HepG2 (cell line): ENCODE measurements around the gene SETD2. TPM values are rescaled to one million over a fixed set of nuclear protein-coding genes. Genes with fewer than 3 reads are reported as not detected.
A peak's percentile ranks its signal among the peaks of the same experiment; 100 is the strongest.

Source experiments
- ERF ChIP-seq: IDR thresholded peaks from 2 replicates; pipeline ENCODE4 v1.6.1; 2018; ENCODE audit warnings: missing biosample characterization, missing genetic modification reagents
- HNRNPUL1 ChIP-seq: fragments of 200-400 bp; formaldehyde crosslinking; IDR thresholded peaks from 2 replicates; pipeline ENCODE4 v1.6.1; 2017; ENCODE audit warnings: low read depth, mild to moderate bottlenecking, low read length, moderate library complexity
- HOXA3 ChIP-seq: sonication (generic); formaldehyde crosslinking; IDR thresholded peaks from 2 replicates; pipeline ENCODE4 v1.5.0; 2020; ENCODE audit warnings: missing genetic modification reagents
- HOXA9 ChIP-seq: sonication (generic); formaldehyde crosslinking; IDR thresholded peaks from 2 replicates; pipeline ENCODE4 v1.8.1; 2022; ENCODE audit warnings: missing genetic modification reagents, mild to moderate bottlenecking, moderate library complexity, borderline replicate concordance
- NCOA5 ChIP-seq: sonication (generic); formaldehyde crosslinking; IDR thresholded peaks from 2 replicates; pipeline ENCODE4 v1.4.0; 2020; ENCODE audit warnings: missing genetic modification reagents
- SMAD3 ChIP-seq: sonication (generic); formaldehyde crosslinking; IDR thresholded peaks from 2 replicates; pipeline ENCODE4 v1.4.0; 2020; ENCODE audit warnings: missing genetic modification reagents
- SP5 ChIP-seq: IDR thresholded peaks from 2 replicates; pipeline ENCODE4 v1.6.1; 2016; ENCODE audit warnings: low read depth, borderline replicate concordance
- TBL1XR1 ChIP-seq: fragments of 150-350 bp; IDR thresholded peaks from 2 replicates; pipeline ENCODE4 v1.6.1; 2014; ENCODE audit warnings: borderline replicate concordance, low read length; ENCODE audit not compliant: partially characterized antibody
- TRAFD1 ChIP-seq: sonication (generic); formaldehyde crosslinking; IDR thresholded peaks from 2 replicates; pipeline ENCODE4 v1.5.1; 2020; ENCODE audit warnings: missing genetic modification reagents, mild to moderate bottlenecking, borderline replicate concordance
- ZBTB10 ChIP-seq: sonication (generic); formaldehyde crosslinking; IDR thresholded peaks from 2 replicates; pipeline ENCODE4 v1.4.0; 2020; ENCODE audit warnings: missing genetic modification reagents, borderline replicate concordance
- ZNF550 ChIP-seq: sonication (generic); formaldehyde crosslinking; IDR thresholded peaks from 2 replicates; pipeline ENCODE4 v1.4.0; 2020; ENCODE audit warnings: mild to moderate bottlenecking, missing genetic modification reagents, borderline replicate concordance
- ZNF724P ChIP-seq: sonication (generic); formaldehyde crosslinking; IDR thresholded peaks from 2 replicates; pipeline ENCODE4 v1.8.0; 2022; ENCODE audit warnings: missing genetic modification reagents, borderline replicate concordance
- polyA plus RNA-seq, 8 experiments: library from polyadenylated mRNA; depleted of rRNA in 3 of 8; stranded (reverse) in 7 of 8; unstranded in 1 of 8; fragments of >200 nt; fragmentation: Illumina TruSeq in 4 of 8; extraction: Trizol in 4 of 8; gene quantifications; 2 replicates each; pipeline versions ENCODE4 v1.2.1 to v1.2.3, GENCODE V29; 2011 to 2016; ENCODE audit warnings: low read depth in 4 of 8, missing spikeins in 1 of 8, mixed read lengths in 1 of 8; ENCODE audit not compliant: insufficient read depth in 1 of 8
- total RNA-seq, 5 experiments: library from RNA; depleted of rRNA; stranded (reverse); fragments of >200 nt; fragmentation: Illumina TruSeq; extraction: Trizol; gene quantifications; 2 replicates each; pipeline ENCODE4 v1.2.3, GENCODE V29; 2016; ENCODE audit warnings: low read depth in 1 of 5
- TF ChIP-seq, protein P1 (sequence below): sonication (generic); formaldehyde crosslinking; IDR thresholded peaks from 2 replicates; pipeline ENCODE4 v1.4.0; 2020; ENCODE audit warnings: mild to moderate bottlenecking, missing genetic modification reagents
- TF ChIP-seq, protein P2 (sequence below): sonication (generic); formaldehyde crosslinking; IDR thresholded peaks from 2 replicates; pipeline ENCODE4 v1.4.0; 2020; ENCODE audit warnings: missing genetic modification reagents
- TF ChIP-seq, protein P3 (sequence below): sonication (generic); formaldehyde crosslinking; IDR thresholded peaks from 2 replicates; pipeline ENCODE4 v1.4.0; 2020; ENCODE audit warnings: missing genetic modification reagents

SETD2 gene
- total and polyA plus RNA-seq, 2 of the 13 experiments (the other 11 are each of a cell fraction or from before 2014, with no cell fraction given) = 14.2 to 24.2 TPM

DNA sequence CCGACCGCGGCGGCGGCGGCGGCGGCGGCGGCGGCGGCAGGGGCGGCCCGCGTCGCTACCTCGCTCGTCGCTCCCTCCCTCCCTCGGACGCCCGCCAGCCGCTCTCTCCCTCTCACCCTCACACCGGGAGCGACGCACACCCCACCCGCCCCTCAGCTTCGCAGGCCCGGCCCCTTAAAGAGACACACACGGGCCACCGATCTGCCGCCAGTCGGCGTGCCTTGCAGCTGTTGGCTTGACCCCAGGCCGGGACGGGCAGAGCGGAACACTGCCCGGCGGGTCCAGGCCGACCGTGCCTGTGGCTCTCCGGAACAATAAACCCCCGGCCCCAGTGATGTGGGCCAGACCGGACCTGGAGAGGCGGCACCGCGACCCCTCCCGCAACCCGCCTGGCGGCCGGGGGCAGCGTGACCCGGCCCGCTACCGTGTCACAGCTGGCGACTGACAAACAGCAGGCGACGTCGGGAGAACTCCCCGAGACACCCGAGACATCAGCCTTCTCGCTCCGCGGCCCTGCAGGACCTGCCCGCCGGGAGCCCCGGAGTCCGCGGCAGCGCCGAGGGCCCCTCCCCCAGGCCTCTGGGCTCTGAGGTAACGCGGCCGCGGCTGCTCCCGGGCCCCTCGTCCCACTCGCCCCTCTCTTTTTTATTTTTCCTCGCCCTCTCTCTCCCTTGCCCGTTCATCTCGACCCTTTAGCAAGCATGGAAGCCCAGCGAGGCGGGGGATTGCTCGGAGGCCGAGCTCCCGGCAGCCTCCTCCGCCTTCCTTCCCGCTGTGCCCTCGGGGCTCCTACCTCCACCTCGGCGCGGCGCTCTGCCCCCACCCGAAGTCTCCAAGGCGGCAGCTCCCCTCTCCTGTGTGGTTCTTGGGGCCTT lies at the start of gene SETD2 (continued):
- peak; percentile 48; the same call in 1 of the 2 replicates for TF ChIP-seq ZBTB10 (CRISPR knock-in tag)
- TF ChIP-seq HNRNPUL1 = peak; percentile 57; the same call in 1 of the 2 replicates
- peak; percentile 36; the same call in 1 of the 2 replicates for TF ChIP-seq ZNF724P (CRISPR knock-in tag)
- TF ChIP-seq HOXA9 (CRISPR knock-in tag) = no peak; the same call in 1 of the 2 replicates
- TF ChIP-seq, protein P1, sequence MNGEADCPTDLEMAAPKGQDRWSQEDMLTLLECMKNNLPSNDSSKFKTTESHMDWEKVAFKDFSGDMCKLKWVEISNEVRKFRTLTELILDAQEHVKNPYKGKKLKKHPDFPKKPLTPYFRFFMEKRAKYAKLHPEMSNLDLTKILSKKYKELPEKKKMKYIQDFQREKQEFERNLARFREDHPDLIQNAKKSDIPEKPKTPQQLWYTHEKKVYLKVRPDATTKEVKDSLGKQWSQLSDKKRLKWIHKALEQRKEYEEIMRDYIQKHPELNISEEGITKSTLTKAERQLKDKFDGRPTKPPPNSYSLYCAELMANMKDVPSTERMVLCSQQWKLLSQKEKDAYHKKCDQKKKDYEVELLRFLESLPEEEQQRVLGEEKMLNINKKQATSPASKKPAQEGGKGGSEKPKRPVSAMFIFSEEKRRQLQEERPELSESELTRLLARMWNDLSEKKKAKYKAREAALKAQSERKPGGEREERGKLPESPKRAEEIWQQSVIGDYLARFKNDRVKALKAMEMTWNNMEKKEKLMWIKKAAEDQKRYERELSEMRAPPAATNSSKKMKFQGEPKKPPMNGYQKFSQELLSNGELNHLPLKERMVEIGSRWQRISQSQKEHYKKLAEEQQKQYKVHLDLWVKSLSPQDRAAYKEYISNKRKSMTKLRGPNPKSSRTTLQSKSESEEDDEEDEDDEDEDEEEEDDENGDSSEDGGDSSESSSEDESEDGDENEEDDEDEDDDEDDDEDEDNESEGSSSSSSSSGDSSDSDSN (CRISPR knock-in tag) = peak; percentile 97
- peak; percentile 79; the same call in 1 of the 2 replicates for TF ChIP-seq HOXA3
- TF ChIP-seq, protein P2, sequence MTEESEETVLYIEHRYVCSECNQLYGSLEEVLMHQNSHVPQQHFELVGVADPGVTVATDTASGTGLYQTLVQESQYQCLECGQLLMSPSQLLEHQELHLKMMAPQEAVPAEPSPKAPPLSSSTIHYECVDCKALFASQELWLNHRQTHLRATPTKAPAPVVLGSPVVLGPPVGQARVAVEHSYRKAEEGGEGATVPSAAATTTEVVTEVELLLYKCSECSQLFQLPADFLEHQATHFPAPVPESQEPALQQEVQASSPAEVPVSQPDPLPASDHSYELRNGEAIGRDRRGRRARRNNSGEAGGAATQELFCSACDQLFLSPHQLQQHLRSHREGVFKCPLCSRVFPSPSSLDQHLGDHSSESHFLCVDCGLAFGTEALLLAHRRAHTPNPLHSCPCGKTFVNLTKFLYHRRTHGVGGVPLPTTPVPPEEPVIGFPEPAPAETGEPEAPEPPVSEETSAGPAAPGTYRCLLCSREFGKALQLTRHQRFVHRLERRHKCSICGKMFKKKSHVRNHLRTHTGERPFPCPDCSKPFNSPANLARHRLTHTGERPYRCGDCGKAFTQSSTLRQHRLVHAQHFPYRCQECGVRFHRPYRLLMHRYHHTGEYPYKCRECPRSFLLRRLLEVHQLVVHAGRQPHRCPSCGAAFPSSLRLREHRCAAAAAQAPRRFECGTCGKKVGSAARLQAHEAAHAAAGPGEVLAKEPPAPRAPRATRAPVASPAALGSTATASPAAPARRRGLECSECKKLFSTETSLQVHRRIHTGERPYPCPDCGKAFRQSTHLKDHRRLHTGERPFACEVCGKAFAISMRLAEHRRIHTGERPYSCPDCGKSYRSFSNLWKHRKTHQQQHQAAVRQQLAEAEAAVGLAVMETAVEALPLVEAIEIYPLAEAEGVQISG (CRISPR knock-in tag) = peak; percentile 84
- peak; percentile 29; the same call in 1 of the 2 replicates for TF ChIP-seq SP5
- TF ChIP-seq TRAFD1 (CRISPR knock-in tag) = no peak
- TF ChIP-seq NCOA5 = no peak
- TF ChIP-seq, protein P3, sequence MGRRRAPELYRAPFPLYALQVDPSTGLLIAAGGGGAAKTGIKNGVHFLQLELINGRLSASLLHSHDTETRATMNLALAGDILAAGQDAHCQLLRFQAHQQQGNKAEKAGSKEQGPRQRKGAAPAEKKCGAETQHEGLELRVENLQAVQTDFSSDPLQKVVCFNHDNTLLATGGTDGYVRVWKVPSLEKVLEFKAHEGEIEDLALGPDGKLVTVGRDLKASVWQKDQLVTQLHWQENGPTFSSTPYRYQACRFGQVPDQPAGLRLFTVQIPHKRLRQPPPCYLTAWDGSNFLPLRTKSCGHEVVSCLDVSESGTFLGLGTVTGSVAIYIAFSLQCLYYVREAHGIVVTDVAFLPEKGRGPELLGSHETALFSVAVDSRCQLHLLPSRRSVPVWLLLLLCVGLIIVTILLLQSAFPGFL (CRISPR knock-in tag) = no peak; the same call in 1 of the 2 replicates
- peak; percentile 23 for TF ChIP-seq TBL1XR1
- TF ChIP-seq ERF (CRISPR knock-in tag) = peak; percentile 28; the same call in 1 of the 2 replicates
- 0 out of 2 replicates have a peak, but pooled peaks have one; percentile 9 for TF ChIP-seq SMAD3 (CRISPR knock-in tag)
- no peak for TF ChIP-seq ZNF550 (CRISPR knock-in tag)
